Measurements from ENCODE around the gene FRRS1. TPM values are rescaled to one million over a fixed set of nuclear protein-coding genes. Genes with fewer than 3 reads are reported as not detected.

FRRS1 gene
- total and polyA plus RNA-seq, 2 experiments from 2014 or later: 0.34 to 6.8 TPM

GRCh38 chr1:99782397-99782796 is 16.0 kb upstream of the FRRS1 start:
- no peaks in the 10 kb centered on the region for H3K4me1 ChIP-seq (ENCODE audit: insufficient read depth)
- ATAC-seq (no peak), DNase-seq (ENCODE audit: low spot score) (no peak)
- H3K4me3 ChIP-seq: no peak overlapping the region
- H3K27me3 ChIP-seq (ENCODE audit: insufficient read depth): no peaks in the 10 kb centered on the region
- no peaks in the 10 kb centered on the region for H3K4me1 Mint-ChIP-seq
- H3K36me3 Mint-ChIP-seq (ENCODE audit: low read depth): no peaks in the 10 kb centered on the region
- no peak overlapping the region for H3K27ac Mint-ChIP-seq
- H3K4me2 ChIP-seq: no peak overlapping the region
- H3K36me3 ChIP-seq (ENCODE audit: insufficient read depth): no peaks in the 10 kb centered on the region
- H3K79me2 ChIP-seq (replicated peaks; ENCODE audit: insufficient read depth): no peaks in the 10 kb centered on the region
- no peaks in the 10 kb centered on the region for H3F3A ChIP-seq (replicated peaks; ENCODE audit: low read depth)
- H4K20me1 ChIP-seq (replicated peaks; ENCODE audit: insufficient read depth): no peaks in the 10 kb centered on the region
- no peak overlapping the region for H3K4me3 Mint-ChIP-seq
- H3K27me3 Mint-ChIP-seq (ENCODE audit: insufficient read depth, low read depth, poor library complexity): peaks cover 2% of the 10 kb centered on the region
- TF ChIP-seq JUNB (IDR thresholded peaks at IDR 0.05; ENCODE audit: unreplicated experiment) (no peak), EZH2phosphoT487 (IDR thresholded peaks at IDR 0.05; ENCODE audit: unreplicated experiment) (no peak), ETS1 (IDR thresholded peaks at IDR 0.05) (no peak), ZNF331 (CRISPR knock-in tag; IDR thresholded peaks at IDR 0.05; ENCODE audit: low read depth) (no peak), REST (IDR thresholded peaks at IDR 0.05; ENCODE audit: unreplicated experiment) (no peak), CREB1 (CRISPR knock-in tag; IDR thresholded peaks at IDR 0.05; ENCODE audit: low read depth) (no peak), ZNF114 (CRISPR knock-in tag; IDR thresholded peaks at IDR 0.05) (no peak), ZNF462 (CRISPR knock-in tag; IDR thresholded peaks at IDR 0.05) (no peak), NANOG (IDR thresholded peaks at IDR 0.05; ENCODE audit: borderline replicate concordance) (no peak), STAT1 (IDR thresholded peaks at IDR 0.05; ENCODE audit: unreplicated experiment) (no peak)
- no peak overlapping the region for H2AFZ ChIP-seq
- H3K27ac ChIP-seq (ENCODE audit: low read depth): no peak overlapping the region
- 0 out of 2 replicates have a peak, but pooled peaks cover 3% of the 10 kb centered on the region for H3K9me2 ChIP-seq (ENCODE audit: insufficient read depth)
- H3K9me3 Mint-ChIP-seq: no peaks in the 10 kb centered on the region
